ENCODE data around the gene NPAS3. TPM values are rescaled to one million over a fixed set of nuclear protein-coding genes. Genes with fewer than 3 reads are reported as not detected.

Gene NPAS3
- total and polyA plus RNA-seq, 2 of the 8 experiments (the other 6 are each of a cell fraction or from before 2014, with no cell fraction given) = 0.11 to 0.60 TPM

DNA sequence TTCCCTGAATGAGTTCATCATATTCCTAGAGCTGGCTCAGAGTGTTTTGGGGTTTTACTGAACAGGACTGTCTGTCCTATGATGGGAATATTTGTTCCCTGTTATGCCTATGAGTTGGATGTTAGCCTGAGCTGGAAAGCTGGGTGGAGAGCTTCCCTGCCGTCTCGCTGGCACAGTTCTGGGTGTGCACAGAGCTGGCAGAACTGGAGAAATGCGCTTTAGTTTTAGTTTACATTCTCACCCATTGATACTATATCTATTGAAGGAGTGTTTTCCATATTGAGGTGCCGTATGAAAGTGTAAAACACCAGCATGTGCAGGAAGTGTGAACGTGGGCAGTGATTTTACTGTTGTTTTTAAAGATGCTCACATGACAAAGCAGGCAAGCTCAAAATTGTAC, 549.9 kb downstream of the NPAS3 start:
- DNase-seq (ENCODE audit: low read depth in 1 of 2, low spot score in 2 of 2) (no peak), FAIRE-seq (no peak)
- CTCF ChIA-PET (ENCODE audit: partially characterized antibody) = no interaction called here
- Histone ChIP-seq H3K56ac (replicated peaks; ENCODE audit: insufficient read length, low read depth, low read length) (no peak overlapping the region), H3K4me3 (ENCODE audit: extremely low read depth in 1 of 4, insufficient read depth in 2 of 4, low read depth in 3 of 4, low read length in 4 of 4) (no peak overlapping the region), H3K9ac (replicated peaks in 1 of 4; ENCODE audit: extremely low read depth in 1 of 4, low read depth in 3 of 4, low read length in 3 of 4) (no peak overlapping the region), H4K91ac (replicated peaks; ENCODE audit: insufficient read length, low read length) (no peak overlapping the region), H3K4me1 (replicated peaks in 1 of 4; ENCODE audit: control insufficient read depth in 3 of 4, insufficient read depth in 4 of 4, low read length in 3 of 4) (peaks cover 3 to 10% (median 7%) of the 10 kb centered on the region in 4 experiments; a peak in 6 of 7 replicates), H3K27ac (ENCODE audit: low read depth, low read length) (no peak overlapping the region), H3K79me1 (ENCODE audit: low read depth, low read length) (no peaks in the 10 kb centered on the region), H3K27me3 (replicated peaks in 1 of 4; ENCODE audit: control insufficient read depth in 3 of 4, extremely low read depth in 1 of 4, insufficient read depth in 3 of 4, low read length in 3 of 4) (no peaks in the 10 kb centered on the region), H3K9me3 (ENCODE audit: insufficient read depth in 2 of 2, low read depth in 1 of 2, low read length in 1 of 2) (no peaks in the 10 kb centered on the region), H4K5ac (ENCODE audit: insufficient read length, low read depth, low read length) (no peak overlapping the region), H2BK5ac (ENCODE audit: low read depth, low read length) (no peak overlapping the region), H3K14ac (ENCODE audit: insufficient read length) (no peak overlapping the region), H2BK20ac (ENCODE audit: low read length) (no peak overlapping the region), H2BK12ac (ENCODE audit: low read depth, low read length) (no peak overlapping the region), H3K4ac (replicated peaks; ENCODE audit: insufficient read length, low read depth, low read length) (no peak overlapping the region), H3K79me2 (ENCODE audit: control insufficient read depth in 1 of 2, insufficient read depth in 2 of 2, low read length in 2 of 2) (no peaks in the 10 kb centered on the region), H3K36me3 (ENCODE audit: control insufficient read depth in 2 of 4, insufficient read depth in 4 of 4, low read length in 3 of 4) (no peaks in the 10 kb centered on the region), H2BK15ac (ENCODE audit: low read length) (no peak overlapping the region), H4K20me1 (replicated peaks in 1 of 2; ENCODE audit: control insufficient read depth in 1 of 2, insufficient read depth in 2 of 2, low read length in 2 of 2) (no peaks in the 10 kb centered on the region), H2BK120ac (replicated peaks; ENCODE audit: low read depth, low read length) (no peak overlapping the region), H3K18ac (ENCODE audit: extremely low read depth, low read length) (no peak overlapping the region), H2AK5ac (ENCODE audit: low read depth, low read length) (no peak overlapping the region), H3K23ac (ENCODE audit: insufficient read length) (no peak overlapping the region), H4K8ac (ENCODE audit: extremely low read depth, insufficient read depth, low read length) (no peak overlapping the region), H3K4me2 (ENCODE audit: insufficient read depth in 1 of 2, low read depth in 2 of 2, low read length in 2 of 2) (no peak overlapping the region), H3K23me2 (ENCODE audit: low read depth, low read length) (no peaks in the 10 kb centered on the region), H2AFZ (ENCODE audit: low read length) (no peak overlapping the region)
- TF ChIP-seq SAP30 (IDR thresholded peaks at IDR 0.05; ENCODE audit: insufficient read depth, insufficient replicate concordance, low read length) (no peak), GABPA (IDR thresholded peaks at IDR 0.05; ENCODE audit: borderline replicate concordance, insufficient read depth, low read length) (no peak), EZH2 (IDR thresholded peaks at IDR 0.05; ENCODE audit: low read depth, low read length, severe bottlenecking) (no peak), TBP (IDR thresholded peaks at IDR 0.05; ENCODE audit: low read depth, low read length) (no peak), CTBP2 (IDR thresholded peaks at IDR 0.05; ENCODE audit: borderline replicate concordance, insufficient read depth, insufficient read length, low read length) (no peak), CBX8 (IDR thresholded peaks at IDR 0.05; ENCODE audit: borderline replicate concordance, low read depth, low read length) (no peak), CREB1 (IDR thresholded peaks at IDR 0.05) (no peak), GTF2F1 (IDR thresholded peaks at IDR 0.05; ENCODE audit: borderline replicate concordance, low read depth, low read length) (no peak)
- 97% methylated on average over 5 of the region's 5 CpGs; no CpG with 5 or more reads in 1 of the 2 experiments for WGBS, 2 experiments (ENCODE audit: extremely low coverage in 1 of 2, insufficient coverage in 1 of 2, insufficient read length in 1 of 2, insufficient replicate concordance in 2 of 2, low coverage in 1 of 2, low lambda C conversion rate in 2 of 2, missing lambda C conversion rate in 1 of 2)
- POLR2A ChIA-PET (ENCODE audit: partially characterized antibody) = no interaction called here

Measured in H1 (cell line).